Neural cell (in vitro differentiated cells): Measurements from ENCODE around the gene PTPRT.

ENCODE experiments used
- EP300 ChIP-seq: fragments of 450-650 bp; conservative IDR thresholded peaks from 2 replicates; pipeline ENCODE4 v1.6.1; 2014; ENCODE audit warnings: antibody characterized with exemption, mild to moderate bottlenecking, moderate library complexity; ENCODE audit not compliant: poor library complexity, severe bottlenecking
- EZH2 ChIP-seq: fragments of 200-600, 300-800 bp; shearing (Covaris generic), sonication (generic); IDR thresholded peaks from 2 replicates; pipeline ENCODE4 v1.6.1; 2014; ENCODE audit warnings: antibody characterized with exemption, low read length, borderline replicate concordance, mild to moderate bottlenecking; ENCODE audit not compliant: insufficient read depth, poor library complexity, severe bottlenecking
- MXI1 ChIP-seq: fragments of 450-650 bp; conservative IDR thresholded peaks from 2 replicates; pipeline ENCODE4 v1.6.1; 2014; ENCODE audit warnings: antibody characterized with exemption, mild to moderate bottlenecking; ENCODE audit not compliant: poor library complexity, severe bottlenecking
- POLR2AphosphoS5 ChIP-seq: IDR thresholded peaks from 2 replicates; pipeline ENCODE4 v1.6.1; 2012
- SMC3 ChIP-seq: fragments of 450-650 bp; conservative IDR thresholded peaks from 2 replicates; pipeline ENCODE4 v1.6.1; 2014; ENCODE audit warnings: antibody characterized with exemption, mild to moderate bottlenecking, moderate library complexity; ENCODE audit not compliant: poor library complexity
- TAF1 ChIP-seq: IDR thresholded peaks from 2 replicates; pipeline ENCODE4 v1.6.1; 2012; ENCODE audit warnings: low read depth
- TF ChIP-seq, protein P1 (sequence below): fragments of 450-650 bp; IDR thresholded peaks from 2 replicates; pipeline ENCODE4 v1.5.1; 2014; ENCODE audit warnings: antibody characterized with exemption, mild to moderate bottlenecking, moderate library complexity; ENCODE audit not compliant: poor library complexity, severe bottlenecking
- TF ChIP-seq, protein P2 (sequence below): IDR thresholded peaks from 2 replicates; pipeline ENCODE4 v1.6.1; 2012; ENCODE audit warnings: borderline replicate concordance

DNA sequence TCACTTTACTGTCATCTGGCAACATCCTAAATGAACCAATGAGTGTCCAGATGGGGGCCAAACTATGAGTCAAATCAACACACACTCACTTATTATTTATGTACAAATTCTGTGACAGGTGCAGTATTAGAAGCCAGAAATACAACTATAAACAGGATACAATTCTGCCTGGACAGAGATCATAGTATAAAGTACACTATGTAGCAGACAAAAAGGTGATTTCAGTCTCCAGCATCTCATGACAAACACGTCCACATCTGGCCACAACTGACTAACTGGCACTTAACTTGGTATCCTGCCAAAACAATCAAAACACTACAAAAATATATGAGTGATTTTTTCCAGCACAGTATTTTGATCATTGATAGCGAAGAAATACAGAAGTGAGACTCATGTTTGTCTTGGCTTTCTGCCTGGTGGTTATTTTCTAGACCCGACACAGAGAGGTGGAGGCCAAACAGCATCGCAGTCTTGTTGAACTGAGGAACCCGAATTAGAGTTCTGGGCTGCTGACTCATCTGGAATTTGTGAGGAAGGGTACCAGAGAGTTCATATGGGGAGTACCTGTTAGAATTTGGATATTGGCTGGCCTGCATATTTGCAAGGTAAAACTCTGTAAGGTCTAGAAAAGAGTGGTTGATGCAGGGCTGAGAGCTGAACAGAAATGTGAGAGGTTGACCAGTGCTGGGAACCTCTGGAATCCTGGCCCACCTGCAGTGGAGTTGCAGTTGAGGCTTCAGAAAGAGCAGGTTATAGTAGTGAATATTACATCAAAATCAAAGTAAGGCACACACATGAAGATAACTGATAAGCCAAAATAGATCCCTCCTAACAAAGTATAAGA is 475.2 kb downstream of the PTPRT start:
- TF ChIP-seq, protein P1, sequence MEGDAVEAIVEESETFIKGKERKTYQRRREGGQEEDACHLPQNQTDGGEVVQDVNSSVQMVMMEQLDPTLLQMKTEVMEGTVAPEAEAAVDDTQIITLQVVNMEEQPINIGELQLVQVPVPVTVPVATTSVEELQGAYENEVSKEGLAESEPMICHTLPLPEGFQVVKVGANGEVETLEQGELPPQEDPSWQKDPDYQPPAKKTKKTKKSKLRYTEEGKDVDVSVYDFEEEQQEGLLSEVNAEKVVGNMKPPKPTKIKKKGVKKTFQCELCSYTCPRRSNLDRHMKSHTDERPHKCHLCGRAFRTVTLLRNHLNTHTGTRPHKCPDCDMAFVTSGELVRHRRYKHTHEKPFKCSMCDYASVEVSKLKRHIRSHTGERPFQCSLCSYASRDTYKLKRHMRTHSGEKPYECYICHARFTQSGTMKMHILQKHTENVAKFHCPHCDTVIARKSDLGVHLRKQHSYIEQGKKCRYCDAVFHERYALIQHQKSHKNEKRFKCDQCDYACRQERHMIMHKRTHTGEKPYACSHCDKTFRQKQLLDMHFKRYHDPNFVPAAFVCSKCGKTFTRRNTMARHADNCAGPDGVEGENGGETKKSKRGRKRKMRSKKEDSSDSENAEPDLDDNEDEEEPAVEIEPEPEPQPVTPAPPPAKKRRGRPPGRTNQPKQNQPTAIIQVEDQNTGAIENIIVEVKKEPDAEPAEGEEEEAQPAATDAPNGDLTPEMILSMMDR: no peak
- no peak for TF ChIP-seq TAF1
- TF ChIP-seq POLR2AphosphoS5: no peak
- no peak for TF ChIP-seq MXI1
- no peak for TF ChIP-seq SMC3
- TF ChIP-seq, protein P2, sequence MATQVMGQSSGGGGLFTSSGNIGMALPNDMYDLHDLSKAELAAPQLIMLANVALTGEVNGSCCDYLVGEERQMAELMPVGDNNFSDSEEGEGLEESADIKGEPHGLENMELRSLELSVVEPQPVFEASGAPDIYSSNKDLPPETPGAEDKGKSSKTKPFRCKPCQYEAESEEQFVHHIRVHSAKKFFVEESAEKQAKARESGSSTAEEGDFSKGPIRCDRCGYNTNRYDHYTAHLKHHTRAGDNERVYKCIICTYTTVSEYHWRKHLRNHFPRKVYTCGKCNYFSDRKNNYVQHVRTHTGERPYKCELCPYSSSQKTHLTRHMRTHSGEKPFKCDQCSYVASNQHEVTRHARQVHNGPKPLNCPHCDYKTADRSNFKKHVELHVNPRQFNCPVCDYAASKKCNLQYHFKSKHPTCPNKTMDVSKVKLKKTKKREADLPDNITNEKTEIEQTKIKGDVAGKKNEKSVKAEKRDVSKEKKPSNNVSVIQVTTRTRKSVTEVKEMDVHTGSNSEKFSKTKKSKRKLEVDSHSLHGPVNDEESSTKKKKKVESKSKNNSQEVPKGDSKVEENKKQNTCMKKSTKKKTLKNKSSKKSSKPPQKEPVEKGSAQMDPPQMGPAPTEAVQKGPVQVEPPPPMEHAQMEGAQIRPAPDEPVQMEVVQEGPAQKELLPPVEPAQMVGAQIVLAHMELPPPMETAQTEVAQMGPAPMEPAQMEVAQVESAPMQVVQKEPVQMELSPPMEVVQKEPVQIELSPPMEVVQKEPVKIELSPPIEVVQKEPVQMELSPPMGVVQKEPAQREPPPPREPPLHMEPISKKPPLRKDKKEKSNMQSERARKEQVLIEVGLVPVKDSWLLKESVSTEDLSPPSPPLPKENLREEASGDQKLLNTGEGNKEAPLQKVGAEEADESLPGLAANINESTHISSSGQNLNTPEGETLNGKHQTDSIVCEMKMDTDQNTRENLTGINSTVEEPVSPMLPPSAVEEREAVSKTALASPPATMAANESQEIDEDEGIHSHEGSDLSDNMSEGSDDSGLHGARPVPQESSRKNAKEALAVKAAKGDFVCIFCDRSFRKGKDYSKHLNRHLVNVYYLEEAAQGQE: no peak
- TF ChIP-seq EZH2: no peak
- TF ChIP-seq EP300: no peak
